HCT116 (cell line): Measurements from ENCODE around the gene BAIAP2L1. TPM values are rescaled to one million over a fixed set of nuclear protein-coding genes. Genes with fewer than 3 reads are reported as not detected.

Source experiments
- ATAC-seq: fragments of 200-7000 bp; cut with Tn5 transposase; 2 replicates; pipeline ENCODE4 v1.9.1; 2020; ENCODE audit warnings: mild to moderate bottlenecking, moderate library complexity
- BruUV-seq: library from RNA; stranded (reverse); fragments of 400-500 nt; replicated peaks from 2 replicates; lab custom pipeline; 2021; lab: Mats Ljungman, UMichigan
- CTCF ChIA-PET: fragments of 300-600 bp; sonication (Branson Sonifier 250); formaldehyde crosslinking; loops from one replicate; lab custom pipeline; 2021; ENCODE audit warnings: antibody characterized with exemption; lab: Charles Lee
- POLR2A ChIA-PET: fragments of 300-600, 350-600 bp; sonication (Branson Sonifier 250); formaldehyde crosslinking; loops from one replicate; lab custom pipeline; 2021; ENCODE audit warnings: antibody characterized with exemption; lab: Charles Lee
- RAD21 ChIA-PET, 2 experiments: fragments of 300-600 bp; sonication (Branson Sonifier 250); formaldehyde crosslinking; loops; one replicate each; lab custom pipeline; 2023; ENCODE audit warnings: low total read pairs in 2 of 2; ENCODE audit not compliant: uncharacterized antibody in 2 of 2, unreplicated experiment in 2 of 2, low non-redundant PET in 1 of 2; lab: Charles Lee
- DNase-seq: peaks from one replicate; pipeline ENCODE4 v3.0.0-alpha.2; 2010; ENCODE audit warnings: low read depth, low spot score
- H2AFZ ChIP-seq: fragments of 200-600 bp; shearing (Covaris generic), sonication (generic); 2 replicates; pipeline ENCODE4 v1.6.1; 2017; ENCODE audit warnings: low read depth, mixed run types, mixed read lengths, antibody characterized with exemption, low read length; ENCODE audit not compliant: poor library complexity, severe bottlenecking
- H3K27ac ChIP-seq: 2 replicates; pipeline ENCODE4 v1.5.1; 2012; ENCODE audit warnings: low read depth, low read length
- H3K27me3 ChIP-seq: fragments of 200-600 bp; sonication (generic); 2 replicates; pipeline ENCODE4 v1.6.1; 2016; ENCODE audit warnings: mixed run types, low read length, mixed read lengths; ENCODE audit not compliant: insufficient read depth
- H3K36me3 ChIP-seq, 2 experiments: fragments of 200-500 bp in 1 of 2; fragments of 200-600 bp in 1 of 2; sonication (Bioruptor generic) in 1 of 2; sonication (generic) in 1 of 2; 2 replicates each; pipeline versions ENCODE4 v1.5.1 to v1.6.1; 2014 to 2016; ENCODE audit warnings: low read length in 2 of 2, inconsistent platforms in 1 of 2, mixed read lengths in 1 of 2, mixed run types in 1 of 2; ENCODE audit not compliant: insufficient read depth in 2 of 2, control insufficient read depth in 1 of 2
- H3K4me1 ChIP-seq, 2 experiments: fragments of 200-600 bp in 1 of 2; sonication (generic) in 1 of 2; 2 replicates each; pipeline versions ENCODE4 v1.5.1 to v1.6.1; 2012 to 2017; ENCODE audit warnings: low read length in 2 of 2, inconsistent platforms in 1 of 2, mild to moderate bottlenecking in 1 of 2, mixed read lengths in 1 of 2, mixed run types in 1 of 2, moderate library complexity in 1 of 2; ENCODE audit not compliant: insufficient read depth in 2 of 2, control insufficient read depth in 1 of 2
- H3K4me2 ChIP-seq: fragments of 200-600 bp; sonication (generic); 2 replicates; pipeline ENCODE4 v1.6.1; 2017; ENCODE audit warnings: mixed run types, low read length, mixed read lengths
- H3K4me3 ChIP-seq, 2 experiments: fragments of 200-600 bp in 1 of 2; sonication (generic) in 1 of 2; replicated peaks in 1 of 2; 2 replicates each; pipeline ENCODE4 v1.5.1; 2011 to 2016; ENCODE audit warnings: low read length in 2 of 2, control low read depth in 1 of 2, low read depth in 1 of 2, mild to moderate bottlenecking in 1 of 2, mixed read lengths in 1 of 2, mixed run types in 1 of 2
- H3K79me2 ChIP-seq: fragments of 200-600 bp; sonication (generic); 2 replicates; pipeline ENCODE4 v1.6.1; 2017; ENCODE audit warnings: mild to moderate bottlenecking, mixed run types, low read length, moderate library complexity, mixed read lengths; ENCODE audit not compliant: insufficient read depth
- H3K9ac ChIP-seq: fragments of 200-600 bp; sonication (generic); 2 replicates; pipeline ENCODE4 v1.6.1; 2016; ENCODE audit warnings: low read length, mixed read lengths
- H3K9me2 ChIP-seq: fragments of 200-600 bp; sonication (generic), shearing (Covaris generic); 2 replicates; pipeline ENCODE4 v1.6.1; 2017; ENCODE audit warnings: mixed run types, mild to moderate bottlenecking, moderate library complexity; ENCODE audit not compliant: insufficient read depth
- H3K9me3 ChIP-seq, 2 experiments: fragments of 200-500 bp in 1 of 2; fragments of 200-600 bp in 1 of 2; sonication (Bioruptor generic) in 1 of 2; sonication (generic) in 1 of 2; 2 replicates each; pipeline ENCODE4 v1.6.1; 2014 to 2017; ENCODE audit warnings: low read length in 2 of 2, mixed read lengths in 2 of 2, inconsistent platforms in 1 of 2, low read depth in 1 of 2, mild to moderate bottlenecking in 1 of 2, mixed run types in 1 of 2, moderate library complexity in 1 of 2; ENCODE audit not compliant: control insufficient read depth in 1 of 2, insufficient read depth in 1 of 2
- H4K20me1 ChIP-seq: fragments of 200-600 bp; sonication (generic), shearing (Covaris generic); 2 replicates; pipeline ENCODE4 v1.6.1; 2017; ENCODE audit warnings: mixed run types, mild to moderate bottlenecking, moderate library complexity; ENCODE audit not compliant: insufficient read depth
- ELF1 ChIP-seq: IDR thresholded peaks from 2 replicates; pipeline ENCODE4 v1.6.1; 2012; ENCODE audit warnings: low read depth, borderline replicate concordance
- FOSL1 ChIP-seq: IDR thresholded peaks from 2 replicates; pipeline ENCODE4 v1.6.1; 2012; ENCODE audit warnings: low read depth
- JUND ChIP-seq: IDR thresholded peaks from 2 replicates; pipeline ENCODE4 v1.6.1; 2012
- MAX ChIP-seq: IDR thresholded peaks from 2 replicates; pipeline ENCODE4 v1.6.1; 2012
- ZBTB33 ChIP-seq: IDR thresholded peaks from 2 replicates; pipeline ENCODE4 v1.6.1; 2011; ENCODE audit warnings: mild to moderate bottlenecking, low read length, moderate library complexity; ENCODE audit not compliant: insufficient replicate concordance; ENCODE audit errors: extremely low read depth
- ZNF274 ChIP-seq: fragments of 200-500 bp; sonication (Bioruptor generic); IDR thresholded peaks from 2 replicates; pipeline ENCODE4 v1.6.1; 2014; ENCODE audit warnings: mild to moderate bottlenecking, low read depth, low read length, inconsistent platforms
- intact Hi-C: fragments of 100-400 bp; cut with micrococcal nuclease; formaldehyde crosslinking; loops from 2 replicates; pipeline ENCODE4 v1.10.0; 2022
- total RNA-seq: library from RNA; stranded (reverse); gene quantifications from one replicate; pipeline ENCODE4 v1.2.1, GENCODE V29; 2021; ENCODE audit not compliant: unreplicated experiment

Gene BAIAP2L1
- total RNA-seq, 1 experiment from 2014 or later = 61.2 TPM

GRCh38 chr7:98249106-98249505 is 151.8 kb downstream of the BAIAP2L1 start:
- ChIA-PET POLR2A (no interaction called here), CTCF (interaction anchor here (0.7 kb wide), 2 partner anchors 9 to 152 kb away, joined by 3 read pairs; partner anchors contain the start of gene BAIAP2L1), RAD21 (no interaction called here)
- DNase-seq = no peak
- ATAC-seq = no peak
- no peak overlapping the region for H2AFZ ChIP-seq
- no TSS peak for BruUV-seq
- peaks cover 20 to 36% of the 10 kb centered on the region in 2 experiments for H3K4me1 ChIP-seq
- H3K79me2 ChIP-seq = peaks cover 19% of the 10 kb centered on the region
- no peaks in the 10 kb centered on the region for H3K36me3 ChIP-seq
- no peak overlapping the region for H3K4me3 ChIP-seq
- no peaks in the 10 kb centered on the region for H3K27me3 ChIP-seq
- no peak overlapping the region for H3K9ac ChIP-seq
- intact Hi-C loops = no loop called here
- H3K4me2 ChIP-seq = no peak overlapping the region
- no peak overlapping the region for H3K27ac ChIP-seq
- no peaks in the 10 kb centered on the region for H3K9me3 ChIP-seq
- no peaks in the 10 kb centered on the region for H4K20me1 ChIP-seq
- H3K9me2 ChIP-seq = no peaks in the 10 kb centered on the region
- TF ChIP-seq FOSL1 (no peak), ZNF274 (no peak)

- no peaks in the 10 kb centered on the region for H3K36me3 ChIP-seq
- no peak overlapping the region for H3K27ac ChIP-seq
- no peak overlapping the region for H3K4me2 ChIP-seq
- DNase-seq (no peak), ATAC-seq (no peak)
- peaks cover 14% of the 10 kb centered on the region for H3K79me2 ChIP-seq
- ChIA-PET RAD21 (no interaction called here), CTCF (no interaction called here), POLR2A (no interaction called here)
- no peaks in the 10 kb centered on the region for H3K9me2 ChIP-seq
- no peak overlapping the region for H2AFZ ChIP-seq
- TF ChIP-seq ZBTB33 (no peak), MAX (no peak), JUND (no peak), ELF1 (no peak), ZNF274 (no peak)
- intact Hi-C loops = no loop called here
- peaks cover 19 to 33% of the 10 kb centered on the region in 2 experiments for H3K4me1 ChIP-seq
- H3K9me3 ChIP-seq = no peaks in the 10 kb centered on the region
- no peaks in the 10 kb centered on the region for H4K20me1 ChIP-seq
- H3K9ac ChIP-seq = no peak overlapping the region
- no peaks in the 10 kb centered on the region for H3K27me3 ChIP-seq
- H3K4me3 ChIP-seq = no peak overlapping the region
- no TSS peak for BruUV-seq
Observed at GRCh38 chr7:98248156-98248555, 152.7 kb downstream of the BAIAP2L1 start.
